Type B pancreatic cell (in vitro differentiated cells): ENCODE measurements around the gene LLCFC1. TPM values are rescaled to one million over a fixed set of nuclear protein-coding genes. Genes with fewer than 3 reads are reported as not detected.

Experiments used
- DNase-seq: peaks from one replicate; pipeline ENCODE4 v3.0.0; 2021; ENCODE audit warnings: mixed read lengths; ENCODE audit not compliant: unreplicated experiment; ENCODE audit errors: extremely low spot score
- H3K27ac Mint-ChIP-seq: 2 replicates; pipeline ENCODE4 v1.8.0; 2021; ENCODE audit warnings: mild to moderate bottlenecking, mixed read lengths
- H3K27me3 Mint-ChIP-seq: 2 replicates; pipeline ENCODE4 v1.8.0; 2021; ENCODE audit warnings: mixed read lengths
- H3K36me3 Mint-ChIP-seq: 2 replicates; pipeline ENCODE4 v1.8.0; 2021; ENCODE audit warnings: mixed read lengths
- H3K4me1 Mint-ChIP-seq: one replicate; pipeline ENCODE4 v1.8.0; 2021; ENCODE audit warnings: mixed read lengths; ENCODE audit not compliant: unreplicated experiment
- H3K4me3 Mint-ChIP-seq: 2 replicates; pipeline ENCODE4 v1.8.0; 2021; ENCODE audit warnings: mild to moderate bottlenecking, mixed read lengths
- H3K9me3 Mint-ChIP-seq: 2 replicates; pipeline ENCODE4 v1.8.0; 2021; ENCODE audit warnings: mixed read lengths
- CTCF ChIP-seq: fragments of 200-600 bp; sonication (generic); conservative IDR thresholded peaks from 2 replicates; pipeline ENCODE4 v1.5.0; 2021; ENCODE audit warnings: antibody characterized with exemption, mild to moderate bottlenecking
- total RNA-seq: library from RNA; stranded (reverse); gene quantifications from 2 replicates; pipeline ENCODE4 v1.2.1, GENCODE V29; 2021; ENCODE audit warnings: low replicate concordance

LLCFC1 gene
- total RNA-seq, 1 donor from 2014 or later: not detected

DNA sequence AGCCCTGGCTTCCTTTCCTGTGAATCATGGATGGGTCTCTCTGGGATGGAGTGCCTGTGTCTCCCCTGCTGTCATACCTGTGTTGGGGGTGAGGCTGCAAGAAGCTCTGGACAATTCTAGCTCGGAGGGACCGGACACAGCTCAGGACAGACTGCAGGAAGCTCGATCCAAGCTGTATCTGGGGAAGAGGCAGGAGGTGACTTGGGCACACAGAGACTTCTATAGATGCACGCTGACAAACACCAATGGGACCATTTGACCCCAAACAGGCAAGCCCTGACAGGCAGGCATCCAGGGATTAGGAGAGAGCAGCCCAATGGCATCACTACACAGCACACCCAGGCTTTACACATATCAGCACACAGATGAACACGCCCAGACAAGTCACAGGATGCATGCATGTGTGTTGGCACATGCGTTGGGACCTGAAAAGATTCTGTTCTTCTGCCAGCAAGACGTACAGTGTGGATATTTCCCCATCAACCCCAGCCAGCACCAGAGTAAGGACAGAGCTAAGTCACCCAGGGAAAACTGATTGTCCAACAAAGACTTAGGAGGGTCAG lies 4.5 kb downstream of the LLCFC1 start:
- DNase-seq: no peak
- no peak for TF ChIP-seq CTCF
- Mint-ChIP-seq H3K4me1 (no peaks in the 10 kb centered on the region), H3K36me3 (no peaks in the 10 kb centered on the region), H3K9me3 (no peaks in the 10 kb centered on the region), H3K4me3 (no peak overlapping the region), H3K27me3 (peaks cover 7% of the 10 kb centered on the region), H3K27ac (no peak overlapping the region)

DNA sequence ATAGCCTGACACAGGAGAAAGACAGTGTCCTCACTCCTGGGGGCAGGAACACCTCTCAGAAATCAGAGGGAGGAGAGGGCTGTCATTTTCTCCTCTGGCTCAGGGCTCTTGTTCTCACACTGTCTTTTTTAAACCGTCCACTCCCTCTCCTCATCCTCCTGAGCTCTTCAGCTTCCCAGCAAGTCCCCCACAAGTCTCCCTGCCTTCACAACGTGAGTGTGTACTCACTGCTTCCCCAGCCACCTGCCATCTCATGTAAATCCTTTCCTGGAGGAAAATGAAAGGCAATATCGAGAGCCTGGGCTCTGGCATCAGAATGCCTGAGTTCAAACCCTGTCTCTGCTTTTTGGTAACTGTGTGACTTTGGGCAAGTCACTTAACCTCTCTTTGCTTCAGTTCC lies 5.7 kb downstream of the LLCFC1 start:
- no peaks in the 10 kb centered on the region for H3K36me3 Mint-ChIP-seq
- no peak overlapping the region for H3K27ac Mint-ChIP-seq
- no peak for DNase-seq

GRCh38 chr7:142948603-142949002 lies 9.3 kb downstream of the LLCFC1 start:
- TF ChIP-seq CTCF: no peak
- Mint-ChIP-seq H3K4me1 (no peaks in the 10 kb centered on the region), H3K27me3 (peaks cover 10% of the 10 kb centered on the region), H3K36me3 (no peaks in the 10 kb centered on the region), H3K27ac (no peak overlapping the region), H3K4me3 (no peak overlapping the region), H3K9me3 (no peaks in the 10 kb centered on the region)
- DNase-seq: no peak

More for the DNA sequence above, 5.7 kb downstream of the LLCFC1 start:
- H3K9me3 Mint-ChIP-seq: no peaks in the 10 kb centered on the region
- H3K4me1 Mint-ChIP-seq: no peaks in the 10 kb centered on the region
- TF ChIP-seq CTCF: no peak
- H3K27me3 Mint-ChIP-seq: peaks cover 5% of the 10 kb centered on the region
- no peak overlapping the region for H3K4me3 Mint-ChIP-seq

DNA sequence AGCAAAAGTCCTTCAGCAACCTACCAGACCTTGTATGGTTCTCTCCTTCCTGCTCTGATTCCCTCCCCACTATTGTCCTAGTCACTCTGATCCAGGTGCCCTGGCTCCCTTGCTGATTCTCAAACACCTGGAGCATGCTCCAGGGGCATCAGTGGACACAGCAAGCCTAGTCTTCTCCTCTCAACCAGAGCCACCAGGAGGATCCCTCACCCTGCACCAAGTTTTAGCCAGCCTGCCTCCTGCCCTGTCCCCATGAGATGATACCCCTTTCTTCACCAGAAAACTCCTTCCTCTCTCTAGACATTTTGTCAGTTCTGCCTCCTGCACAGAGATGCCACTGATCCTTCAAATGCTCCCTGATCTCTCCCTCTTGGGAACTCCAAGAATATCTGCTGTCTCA lies 11.0 kb downstream of the LLCFC1 start:
- no peak for DNase-seq
- Mint-ChIP-seq H3K27ac (no peak overlapping the region), H3K27me3 (peaks cover 10% of the 10 kb centered on the region), H3K4me1 (no peaks in the 10 kb centered on the region), H3K9me3 (no peaks in the 10 kb centered on the region), H3K4me3 (no peak overlapping the region), H3K36me3 (no peaks in the 10 kb centered on the region)
- TF ChIP-seq CTCF: no peak

DNA sequence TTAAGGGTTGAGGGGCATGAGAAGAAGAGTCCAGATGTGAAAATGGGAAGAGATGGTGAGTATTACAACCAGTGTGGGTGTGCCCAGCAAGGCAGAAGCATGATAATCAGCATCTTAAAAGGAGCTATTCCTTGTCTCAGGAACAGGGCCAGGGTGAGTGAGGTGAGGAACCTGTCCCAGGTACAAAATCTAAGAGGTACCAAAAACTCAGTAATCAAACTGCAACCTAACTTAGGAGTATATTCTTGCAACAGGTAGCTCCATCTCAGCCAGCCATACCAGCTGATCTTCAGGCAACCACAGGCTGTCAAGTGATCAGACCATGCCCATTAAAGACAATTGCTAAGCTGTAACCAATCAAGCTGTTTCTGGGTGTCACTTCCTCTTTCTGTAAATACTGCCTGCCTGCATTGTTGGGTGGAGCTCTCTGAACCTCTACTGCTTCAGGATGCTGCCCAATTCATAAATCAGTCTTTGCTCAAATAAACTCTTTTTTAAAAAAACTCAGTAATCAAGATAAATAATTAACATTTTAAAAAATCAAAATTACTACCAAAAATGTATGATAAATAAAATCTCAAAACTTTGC lies 15.5 kb downstream of the LLCFC1 start:
- no peak for TF ChIP-seq CTCF
- DNase-seq: no peak
- H3K27ac Mint-ChIP-seq: no peak overlapping the region
- H3K4me3 Mint-ChIP-seq: no peak overlapping the region
- H3K36me3 Mint-ChIP-seq: no peaks in the 10 kb centered on the region
- peaks cover 7% of the 10 kb centered on the region for H3K9me3 Mint-ChIP-seq
- no peaks in the 10 kb centered on the region for H3K4me1 Mint-ChIP-seq
- H3K27me3 Mint-ChIP-seq: peaks cover 22% of the 10 kb centered on the region
